GM18502 (cell line): Measurements from ENCODE around the gene SLC49A4.

Experiments
- ATAC-seq: cut with Tn5 transposase; IDR thresholded peaks from one replicate; pipeline ENCODE4 v1.9.1; 2021; ENCODE audit warnings: mild to moderate bottlenecking; ENCODE audit not compliant: unreplicated experiment, poor library complexity

SLC49A4 gene

GRCh38 chr3:122898298-122898697 is 103.4 kb downstream of the SLC49A4 start:
- ATAC-seq: no peak

DNA sequence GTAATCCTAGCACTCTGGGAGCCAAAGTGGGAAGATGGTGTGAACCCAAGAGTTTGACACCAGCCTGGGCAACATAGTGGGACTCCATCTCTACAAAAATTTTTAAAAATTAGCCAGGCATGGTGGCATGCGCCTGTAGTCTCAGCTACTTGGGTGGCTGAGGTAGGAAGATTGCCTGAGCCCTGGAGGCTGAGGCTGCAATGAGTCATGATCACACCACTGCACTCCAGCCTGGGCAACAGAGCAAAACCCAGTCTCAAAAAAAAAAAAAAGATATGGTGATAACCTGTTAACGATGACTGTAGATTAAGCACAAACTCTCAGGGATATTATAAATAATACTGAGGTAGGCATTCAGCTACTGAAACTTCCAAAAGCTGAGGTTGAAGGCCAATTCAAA is 107.5 kb downstream of the SLC49A4 start:
- ATAC-seq: no peak

DNA sequence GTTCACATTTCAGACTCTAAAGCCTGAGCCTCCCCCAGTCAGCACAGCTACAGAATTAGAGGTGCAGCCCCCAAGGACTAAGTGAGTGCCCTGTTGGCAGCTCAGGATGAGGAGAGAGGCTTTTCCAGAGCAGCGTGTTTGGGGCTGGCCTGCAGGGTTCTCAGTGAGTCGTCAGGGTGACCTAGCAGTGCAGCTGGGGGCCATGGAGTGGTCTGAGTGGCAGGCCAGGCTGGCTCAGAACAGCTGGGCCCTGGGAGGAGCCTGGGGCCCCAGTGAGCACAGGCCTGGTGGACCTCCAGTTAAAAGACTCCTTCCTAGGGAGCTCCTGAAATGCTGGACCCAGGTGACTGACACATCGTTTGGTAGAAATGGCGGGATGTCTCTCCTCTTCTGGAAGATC is 108.3 kb downstream of the SLC49A4 start:
- ATAC-seq: no peak

DNA sequence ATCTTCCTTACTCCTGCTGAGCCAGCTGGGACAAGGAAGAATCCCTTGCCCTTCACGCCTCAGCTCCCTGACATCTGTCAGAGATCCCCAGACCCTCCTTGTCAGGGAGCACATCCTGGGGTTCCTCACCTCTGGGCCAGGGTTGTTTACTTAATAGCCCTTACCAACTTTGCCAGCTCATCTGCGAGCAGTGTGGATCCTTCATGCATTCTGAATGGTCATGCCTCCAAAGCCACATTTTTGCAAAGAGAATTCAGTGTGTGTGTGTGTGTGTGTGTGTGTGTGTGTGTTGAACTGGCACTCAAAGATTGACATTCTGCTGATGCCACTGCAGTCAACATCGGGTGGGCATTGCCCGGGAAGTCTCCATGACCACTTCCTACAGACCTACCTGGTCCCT is 112.6 kb downstream of the SLC49A4 start:
- no peak for ATAC-seq

DNA sequence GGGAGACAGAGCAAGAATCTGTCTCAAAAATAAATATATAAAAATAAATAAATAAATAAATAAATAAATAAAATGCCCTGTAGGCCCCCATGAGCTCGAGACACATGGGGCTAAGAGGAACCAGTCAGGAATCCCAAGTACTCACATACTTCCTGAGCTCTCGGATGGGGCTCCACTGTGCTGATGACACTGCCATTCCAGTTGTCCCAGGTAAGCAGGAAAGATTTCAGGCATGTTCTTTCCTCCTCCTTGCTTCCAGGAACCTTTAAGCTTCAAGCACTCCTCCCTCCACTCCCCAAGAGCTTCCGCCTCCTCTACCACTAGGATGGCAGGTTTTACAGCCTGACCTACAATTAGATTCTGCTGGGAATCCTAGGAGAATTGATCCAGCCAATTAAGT is 113.4 kb downstream of the SLC49A4 start:
- ATAC-seq: no peak

DNA sequence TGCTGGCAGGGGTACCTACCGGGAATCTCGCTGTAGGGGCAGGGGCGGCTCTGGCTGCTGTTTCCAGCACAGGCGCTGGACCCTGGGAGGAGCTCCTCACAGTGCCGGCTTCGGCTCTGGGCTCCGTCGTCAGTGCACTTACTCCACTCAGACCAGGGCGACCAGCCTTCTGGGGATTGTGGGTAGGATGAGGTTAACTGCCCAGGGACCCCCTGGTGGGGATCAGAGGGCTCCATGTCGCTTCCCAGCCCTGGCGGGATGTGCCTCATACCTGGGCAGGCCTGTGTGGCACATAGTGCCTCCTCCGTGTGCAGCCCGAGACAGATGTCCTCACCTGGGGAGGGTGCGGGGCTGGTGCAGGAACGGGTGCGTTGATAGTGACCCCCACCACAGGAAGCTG is 117.0 kb downstream of the SLC49A4 start:
- no peak for ATAC-seq

GRCh38 chr3:122912772-122913538 is 118.1 kb downstream of the SLC49A4 start:
- no peak for ATAC-seq

- ATAC-seq: no peak
These were observed 118.8 kb downstream of the SLC49A4 start for GRCh38 chr3:122913539-122914100.

GRCh38 chr3:122915300-122916055 is 120.6 kb downstream of the SLC49A4 start:
- ATAC-seq: no peak

DNA sequence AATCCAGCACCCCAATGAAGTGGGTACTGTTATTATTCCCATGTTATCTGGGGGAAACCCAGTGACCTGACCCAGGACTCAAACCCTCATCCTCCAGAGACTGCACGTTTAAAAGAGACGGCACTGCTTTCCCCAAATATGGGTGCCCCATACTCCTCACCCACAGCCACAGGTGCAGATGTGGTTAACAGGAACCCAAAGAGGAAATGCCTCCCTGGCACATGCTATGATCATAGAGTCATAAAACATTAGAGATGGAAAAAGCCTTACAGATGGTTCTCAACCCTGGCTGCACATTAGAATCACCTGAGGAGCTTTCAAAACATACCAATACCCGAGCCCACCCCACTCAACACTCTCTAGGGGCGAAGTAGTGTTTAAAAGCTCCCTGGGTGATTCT is 121.2 kb downstream of the SLC49A4 start:
- no peak for ATAC-seq

DNA sequence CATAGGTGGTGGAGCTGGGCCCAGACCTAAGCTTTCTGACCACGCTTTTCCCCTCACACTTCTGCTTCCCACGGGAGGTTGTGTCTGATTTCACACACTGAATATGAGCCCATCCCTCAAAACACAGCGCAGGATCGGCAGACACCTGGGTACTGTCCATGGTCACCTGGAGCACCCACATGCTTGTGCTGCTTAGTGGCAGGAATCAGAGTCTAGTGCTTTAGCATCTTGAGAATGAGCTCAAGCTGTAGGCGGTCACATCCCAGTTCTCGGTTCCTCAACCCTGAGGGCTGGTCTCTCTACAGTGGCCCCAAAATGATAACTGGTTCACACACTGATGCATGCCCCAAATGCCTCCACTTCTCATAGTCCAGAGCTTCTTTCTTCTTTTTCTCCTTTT is 121.7 kb downstream of the SLC49A4 start:
- ATAC-seq: no peak

DNA sequence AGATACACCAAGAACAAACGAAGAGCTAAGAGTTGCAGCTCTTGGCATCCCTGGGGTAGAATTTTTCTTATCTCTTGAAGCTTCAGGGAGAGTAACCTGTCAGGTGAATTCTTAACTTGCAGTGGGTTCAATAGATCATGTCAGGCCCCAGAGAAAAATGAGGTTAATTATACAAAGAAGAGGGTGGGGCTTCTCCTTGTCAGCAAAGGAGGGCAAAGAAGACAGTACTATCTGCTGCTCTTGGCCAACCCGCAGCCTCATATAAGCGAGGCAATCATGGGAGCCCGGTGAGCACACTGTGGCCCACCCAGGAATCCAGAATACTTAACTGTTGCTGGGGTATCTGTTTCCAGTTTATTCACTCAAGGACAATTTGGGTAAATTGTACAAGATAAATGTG is 122.5 kb downstream of the SLC49A4 start:
- ATAC-seq: no peak

- no peak for ATAC-seq
These were observed 123.9 kb downstream of the SLC49A4 start for GRCh38 chr3:122918576-122919290.

DNA sequence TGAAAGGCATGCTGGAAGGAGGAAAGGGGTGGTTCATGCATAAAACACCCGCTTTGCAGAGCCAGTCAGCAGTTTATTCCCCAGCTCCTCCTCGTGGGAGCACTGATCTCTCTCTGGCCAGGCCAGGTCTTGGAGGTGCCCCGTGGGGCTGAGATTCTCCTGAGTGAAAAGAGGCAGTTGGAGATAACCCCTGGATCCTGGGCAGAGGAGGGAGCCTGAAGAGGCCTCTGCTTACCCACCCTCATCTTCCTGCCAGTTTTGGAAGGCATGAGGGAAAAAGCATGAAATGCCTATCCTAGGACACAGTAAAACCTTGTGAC is 124.4 kb downstream of the SLC49A4 start:
- no peak for ATAC-seq

- no peak for ATAC-seq
These were observed 126.1 kb downstream of the SLC49A4 start for GRCh38 chr3:122920986-122921385.

GRCh38 chr3:122921791-122922651 is 127.2 kb downstream of the SLC49A4 start:
- ATAC-seq: peak; percentile 72

- ATAC-seq: no peak
These were observed 128.7 kb downstream of the SLC49A4 start for GRCh38 chr3:122923611-122924010.

- ATAC-seq: no peak
These were observed 129.2 kb downstream of the SLC49A4 start for GRCh38 chr3:122924056-122924455.

DNA sequence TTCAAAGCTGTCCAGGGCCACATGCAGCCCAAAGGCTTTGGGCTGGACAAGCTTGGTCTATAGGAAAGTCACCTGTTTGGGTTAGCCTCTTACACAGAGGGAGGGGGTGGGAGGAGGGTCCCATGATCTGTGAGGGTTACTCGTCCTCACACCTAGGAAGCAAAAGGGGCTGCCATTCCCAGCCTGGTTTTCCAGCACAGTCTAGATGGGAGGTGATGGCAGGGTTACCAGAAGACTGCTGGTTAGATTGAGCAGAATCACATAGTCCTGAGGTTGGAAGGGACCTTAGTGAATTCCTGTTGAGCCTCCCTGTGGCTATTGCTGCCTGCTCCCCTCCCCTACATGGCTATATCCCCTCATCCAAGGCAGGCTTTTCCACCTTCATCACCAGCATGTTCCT is 130.9 kb downstream of the SLC49A4 start:
- no peak for ATAC-seq

DNA sequence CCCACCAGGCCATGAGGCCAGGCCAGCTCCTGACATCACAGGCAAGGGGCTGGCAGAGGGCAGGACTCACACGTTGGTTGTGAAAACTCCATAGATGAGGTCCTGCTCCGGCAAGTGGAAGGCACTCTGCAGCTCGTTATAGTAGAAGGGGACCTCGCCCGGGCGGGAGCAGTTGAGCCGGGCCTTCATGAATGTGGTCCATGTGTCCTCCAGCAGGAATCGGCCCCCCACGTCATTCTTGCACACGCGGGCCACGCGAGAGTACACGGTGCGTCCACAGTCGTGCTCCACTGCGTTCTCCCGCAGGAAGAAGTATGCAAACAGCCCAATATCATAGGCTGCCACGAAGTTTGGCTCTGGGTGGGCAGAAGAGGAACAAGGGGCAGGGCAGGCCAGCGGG is 131.5 kb downstream of the SLC49A4 start:
- ATAC-seq: no peak
